ENCODE results near the gene FHOD1.

Gene FHOD1

DNA sequence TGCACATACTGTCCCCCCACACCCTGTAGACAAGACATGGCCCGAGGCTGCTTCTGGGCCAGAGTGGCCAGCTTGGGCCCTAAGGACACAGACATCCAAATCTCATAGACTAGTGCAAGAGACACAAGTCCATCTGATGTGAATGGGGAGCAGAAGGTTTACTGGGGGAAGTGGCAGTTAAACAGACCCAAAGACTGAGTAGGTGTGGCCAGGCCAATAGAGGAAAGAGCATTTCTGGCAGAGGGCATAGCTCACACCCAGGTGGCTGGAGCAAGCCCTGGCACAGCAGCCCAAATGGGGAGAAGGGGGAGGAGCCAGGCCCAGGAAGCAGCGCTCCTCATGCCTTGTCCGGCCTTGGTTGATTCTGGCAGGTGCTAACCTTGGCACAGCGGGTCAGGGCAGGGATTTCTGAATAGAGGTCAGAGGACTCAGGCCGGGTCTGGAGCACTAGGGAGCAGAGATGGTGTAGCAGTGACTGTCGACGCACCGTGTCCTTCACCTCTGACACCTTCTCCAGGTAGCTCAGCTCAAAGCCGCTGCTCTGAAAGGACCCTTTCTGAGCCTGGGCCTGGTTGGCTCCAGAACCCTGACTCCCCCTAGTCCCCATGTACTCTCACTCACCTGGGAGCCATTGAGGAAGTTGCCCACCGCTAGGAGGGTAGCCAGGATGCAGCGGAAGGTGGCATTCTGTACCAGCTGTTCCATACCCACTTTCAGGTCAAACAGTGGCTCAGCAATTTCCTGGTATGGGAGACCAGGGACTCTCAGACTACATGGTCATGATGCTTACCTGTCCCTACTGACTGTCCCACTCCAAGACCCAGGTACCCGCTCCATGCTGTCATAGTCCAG is 16.2 kb downstream of the FHOD1 start:
- DNase-seq: no peak

DNA sequence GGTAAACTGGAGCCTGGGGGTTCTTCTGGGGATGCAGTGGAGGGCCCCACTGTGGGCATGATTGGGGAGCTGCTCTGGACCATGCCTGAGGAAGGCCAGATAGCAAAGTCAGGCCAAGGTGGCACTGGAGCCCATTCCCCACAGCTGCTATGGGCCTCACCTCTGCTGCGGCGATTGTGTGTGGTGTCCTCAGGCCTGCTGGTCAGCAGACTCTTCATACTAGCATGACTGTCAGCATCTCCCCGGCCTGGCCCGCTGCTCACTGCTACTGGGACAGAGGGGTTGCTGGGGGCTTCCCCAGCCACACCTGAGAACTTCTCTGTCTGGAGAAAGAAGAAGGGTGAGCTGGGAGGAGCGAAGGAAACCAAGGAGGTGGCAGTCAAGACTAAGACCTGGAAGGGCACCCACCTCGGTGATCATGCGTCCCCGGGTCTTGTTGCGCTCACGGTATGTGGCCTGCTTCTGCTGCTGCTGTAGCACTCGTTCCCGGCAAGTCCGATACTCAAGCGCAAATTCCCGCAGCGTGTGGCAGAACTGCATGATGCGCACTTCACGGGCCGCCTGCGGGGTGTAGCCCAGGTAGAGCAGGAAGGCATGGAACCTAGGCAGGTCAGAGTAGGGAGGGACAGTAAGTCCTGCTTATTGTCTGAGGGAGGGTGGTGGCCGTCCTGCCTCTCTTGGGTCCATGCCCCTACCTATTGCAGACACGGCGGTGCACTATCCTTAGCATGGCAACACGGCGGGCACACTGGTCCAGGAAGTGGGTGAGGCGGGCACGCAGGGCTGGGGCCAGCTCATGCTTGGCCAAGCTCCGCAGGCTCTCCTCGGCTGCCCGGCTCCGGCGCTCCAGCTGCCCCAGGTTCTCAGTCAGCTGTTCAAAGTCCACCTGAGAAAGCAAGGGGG is 17.1 kb downstream of the FHOD1 start:
- no peak for DNase-seq

DNA sequence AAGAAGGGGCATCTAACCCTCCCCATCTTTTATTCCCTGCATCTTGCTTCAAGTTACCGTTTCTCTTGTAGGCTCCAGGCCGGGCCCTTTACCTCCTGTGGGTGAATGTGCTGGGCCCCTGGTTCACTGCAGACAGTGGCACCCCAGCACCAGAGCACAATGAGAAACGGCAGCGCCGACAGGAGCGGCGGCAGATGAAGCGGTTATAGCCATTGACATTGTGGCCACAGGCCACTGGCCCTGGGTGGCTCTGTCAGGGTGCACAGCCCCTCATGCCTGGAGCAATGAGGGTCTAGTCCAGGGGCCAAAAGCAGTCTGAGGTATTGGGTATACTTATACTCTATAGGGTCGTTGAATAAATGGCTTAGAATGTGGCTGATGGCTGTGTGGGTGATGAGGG is 18.4 kb downstream of the FHOD1 start:
- no peak for DNase-seq

DNA sequence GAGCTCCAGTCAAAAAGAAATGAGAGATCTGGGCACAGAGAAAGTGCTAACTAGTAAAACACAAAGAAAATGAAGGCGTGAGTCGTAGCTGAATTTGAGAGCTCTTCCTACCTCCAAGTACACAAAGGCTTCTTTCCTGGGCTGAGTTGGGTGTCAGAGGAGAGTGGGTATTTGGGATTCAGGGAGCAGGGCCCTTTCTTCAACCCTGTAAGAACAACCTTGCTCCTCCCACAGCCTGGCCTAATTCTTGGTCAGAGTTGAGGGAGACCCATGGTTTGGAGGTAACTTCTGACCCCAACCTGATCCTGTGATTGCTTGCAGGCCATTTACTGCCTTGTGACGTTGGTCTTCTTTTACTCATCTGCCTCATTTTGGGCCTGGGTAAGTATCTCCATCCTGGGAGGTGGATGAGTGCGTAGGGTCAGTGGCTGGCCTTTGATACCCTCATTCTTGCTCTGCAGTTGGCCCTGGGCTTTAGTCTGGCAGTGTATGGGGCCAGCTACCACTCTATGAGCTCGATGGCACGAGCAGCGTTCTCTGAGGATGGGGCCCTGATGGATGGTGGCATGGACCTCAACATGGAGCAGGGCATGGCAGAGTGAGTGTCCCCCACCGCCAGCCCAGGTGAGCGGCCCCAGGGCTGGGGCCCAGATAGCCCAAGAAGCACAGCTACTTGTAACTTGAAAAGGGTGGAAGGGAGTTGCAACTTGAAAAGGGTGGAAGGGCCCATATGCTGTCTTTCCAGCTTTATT is 19.1 kb downstream of the FHOD1 start:
- no peak for DNase-seq

DNA sequence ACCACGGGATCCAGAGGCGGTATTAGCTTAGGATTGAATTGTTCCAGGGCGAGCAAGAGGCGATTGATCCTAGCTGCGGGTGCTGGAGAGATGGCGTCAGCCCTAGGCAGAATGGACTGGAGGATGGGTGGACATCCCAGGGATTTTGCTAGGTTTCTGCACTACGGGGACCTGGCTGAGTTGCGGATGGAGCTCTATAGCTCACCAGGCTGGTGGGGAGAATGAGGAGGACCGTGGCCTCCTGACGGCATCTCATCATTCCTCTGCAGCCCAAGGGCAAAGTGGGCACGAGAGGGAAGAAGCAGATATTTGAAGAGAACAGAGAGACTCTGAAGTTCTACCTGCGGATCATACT is 19.7 kb downstream of the FHOD1 start:
- DNase-seq: no peak

DNA sequence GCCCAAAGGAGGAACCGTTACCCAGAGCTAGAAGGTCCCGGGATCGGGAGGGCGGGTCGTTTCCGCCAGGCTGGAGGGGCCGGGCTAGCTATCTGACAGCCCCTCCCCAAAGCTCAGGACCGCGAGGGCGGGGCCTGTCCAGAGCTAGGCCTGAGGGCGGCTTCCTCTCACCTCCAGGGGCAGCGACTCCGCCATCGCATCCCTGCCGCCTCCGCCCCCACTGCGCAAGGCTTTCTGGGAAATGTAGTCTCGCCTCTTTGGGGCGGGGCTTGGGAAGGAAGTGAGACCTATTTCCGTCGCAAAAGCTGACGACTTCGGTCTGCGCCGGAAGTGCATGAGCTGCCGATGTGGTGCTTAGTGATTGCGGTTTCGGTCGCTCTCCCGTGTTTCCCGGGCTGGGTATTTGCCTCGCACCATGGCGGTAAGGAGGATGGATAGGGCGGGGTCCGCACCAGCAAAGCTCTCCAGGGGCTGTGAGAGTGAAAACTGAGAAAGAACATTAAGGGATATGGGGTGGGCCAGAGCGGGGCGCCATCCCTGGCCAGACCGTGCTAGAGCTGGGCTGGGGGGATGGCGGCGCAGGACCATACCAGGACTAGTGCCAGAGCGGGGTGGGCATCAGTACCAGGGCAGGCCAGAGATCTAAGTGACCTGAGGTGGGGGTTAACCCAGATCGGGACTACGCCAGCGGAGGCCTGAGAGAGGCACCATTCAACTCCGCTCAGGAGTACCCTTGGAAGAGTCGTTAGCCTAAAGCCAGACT is 20.3 kb downstream of the FHOD1 start, which contains the start of gene TMEM208:
Gene TMEM208 (plus strand): TSS at position 327 of the 763 bp plus-strand sequence. CDS start 89 bp downstream, at position 416.
- peak; percentile 100 for DNase-seq

DNA sequence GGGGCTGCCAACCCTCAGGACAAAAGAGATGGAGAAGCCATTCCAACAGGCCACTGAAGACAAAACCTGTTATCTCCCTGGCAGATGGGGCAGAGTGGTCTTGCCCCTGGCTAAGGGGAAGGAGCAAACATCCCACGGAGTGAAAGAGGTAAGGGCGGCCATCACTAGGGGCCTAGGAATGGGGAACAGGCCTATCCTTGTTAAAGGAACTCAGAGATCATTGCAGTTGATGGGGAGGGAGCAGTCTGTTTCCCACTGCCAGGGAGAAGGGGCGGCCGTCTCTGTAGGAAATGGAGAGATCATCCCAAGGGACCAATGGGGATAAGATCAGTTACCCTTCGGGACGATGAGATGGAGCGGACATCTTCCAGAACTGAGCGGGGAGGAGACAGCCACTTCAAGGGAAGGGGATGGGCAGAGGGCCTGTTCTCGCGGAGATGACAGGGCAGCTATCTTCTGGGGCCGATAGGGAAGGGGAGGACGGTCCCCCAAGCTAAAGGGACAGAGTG is 20.9 kb downstream of the FHOD1 start:
- DNase-seq: no peak

DNA sequence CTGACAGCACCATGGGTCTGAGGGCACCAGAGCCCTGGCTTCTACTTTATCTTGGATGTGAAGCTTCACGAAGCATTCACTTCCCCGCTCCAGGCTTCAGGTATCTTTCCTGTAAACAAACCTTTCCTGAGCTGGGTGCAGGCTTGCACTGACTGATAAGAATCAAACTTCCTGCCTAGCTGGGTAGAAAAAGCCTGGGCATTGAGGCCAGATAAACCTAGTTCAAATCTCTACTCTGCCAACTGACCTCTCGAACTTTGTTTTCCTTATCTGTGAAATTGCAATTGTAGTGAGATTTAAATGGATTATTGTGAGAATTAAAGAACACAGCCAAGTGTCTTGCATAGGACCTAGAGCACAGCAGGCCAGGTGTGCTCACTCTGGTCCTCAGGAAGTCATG is 23.3 kb downstream of the FHOD1 start:
- DNase-seq: no peak

DNA sequence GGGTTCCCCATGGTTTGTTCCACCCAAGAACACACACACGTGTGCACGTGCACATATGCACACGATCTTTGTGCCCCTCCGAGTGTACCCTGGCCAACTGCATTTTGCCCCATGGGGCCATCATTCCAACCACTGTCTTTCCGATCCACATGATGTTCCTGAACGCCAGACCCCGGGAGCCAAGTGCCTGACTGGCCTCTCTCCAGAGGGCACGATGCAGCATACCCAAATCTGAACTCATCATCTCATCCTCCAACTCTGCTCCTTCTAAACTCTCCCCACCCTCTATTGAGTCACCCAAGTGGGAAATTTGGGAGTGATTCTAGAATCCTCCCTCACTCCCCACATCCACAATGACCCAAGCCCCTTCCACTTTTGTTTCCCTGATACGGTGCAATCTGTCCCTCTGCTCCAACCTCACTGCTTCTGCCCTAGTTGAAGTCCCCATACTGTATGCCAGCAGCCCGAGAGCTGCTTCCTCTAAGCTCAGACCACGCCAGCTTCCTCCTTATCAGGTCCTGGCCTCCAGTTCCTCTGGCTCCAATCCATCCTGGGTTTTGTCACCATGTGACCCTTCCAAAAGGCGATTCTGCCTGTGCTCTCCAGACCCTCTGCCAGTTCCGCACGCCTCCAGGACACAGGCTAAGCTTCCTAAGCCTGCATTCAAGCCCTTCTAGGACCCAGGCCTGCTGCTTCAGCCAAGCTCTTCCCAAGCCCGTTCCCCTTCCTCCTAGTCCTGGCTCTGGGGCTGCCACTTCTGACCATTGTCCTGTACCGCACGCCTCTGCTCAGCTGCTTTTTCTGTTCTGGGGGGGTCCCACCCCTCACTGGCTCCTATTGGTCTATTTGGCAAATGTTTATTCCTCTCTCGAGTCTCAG is 30.4 kb downstream of the FHOD1 start:
- DNase-seq: no peak

DNA sequence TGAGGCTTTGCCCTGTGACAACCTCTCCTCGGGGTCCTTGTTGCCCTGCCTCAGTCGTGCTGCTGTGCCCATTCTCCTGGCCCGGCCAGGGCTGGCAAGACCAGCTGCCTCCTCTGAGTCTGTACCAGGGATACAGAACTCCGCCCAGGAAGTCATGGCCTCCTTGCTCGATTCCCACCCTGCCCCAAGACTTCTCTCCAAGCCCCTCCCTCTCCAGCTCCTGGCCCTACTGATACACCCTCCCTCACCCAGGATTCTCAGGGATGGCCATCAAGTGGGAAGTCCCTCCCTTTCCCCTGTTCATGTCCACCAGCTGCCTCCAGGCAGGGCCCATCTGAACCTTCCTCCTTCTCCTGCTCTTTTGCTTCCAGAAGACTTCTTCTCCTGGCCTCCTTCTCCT is 31.6 kb downstream of the FHOD1 start:
- DNase-seq: no peak

DNA sequence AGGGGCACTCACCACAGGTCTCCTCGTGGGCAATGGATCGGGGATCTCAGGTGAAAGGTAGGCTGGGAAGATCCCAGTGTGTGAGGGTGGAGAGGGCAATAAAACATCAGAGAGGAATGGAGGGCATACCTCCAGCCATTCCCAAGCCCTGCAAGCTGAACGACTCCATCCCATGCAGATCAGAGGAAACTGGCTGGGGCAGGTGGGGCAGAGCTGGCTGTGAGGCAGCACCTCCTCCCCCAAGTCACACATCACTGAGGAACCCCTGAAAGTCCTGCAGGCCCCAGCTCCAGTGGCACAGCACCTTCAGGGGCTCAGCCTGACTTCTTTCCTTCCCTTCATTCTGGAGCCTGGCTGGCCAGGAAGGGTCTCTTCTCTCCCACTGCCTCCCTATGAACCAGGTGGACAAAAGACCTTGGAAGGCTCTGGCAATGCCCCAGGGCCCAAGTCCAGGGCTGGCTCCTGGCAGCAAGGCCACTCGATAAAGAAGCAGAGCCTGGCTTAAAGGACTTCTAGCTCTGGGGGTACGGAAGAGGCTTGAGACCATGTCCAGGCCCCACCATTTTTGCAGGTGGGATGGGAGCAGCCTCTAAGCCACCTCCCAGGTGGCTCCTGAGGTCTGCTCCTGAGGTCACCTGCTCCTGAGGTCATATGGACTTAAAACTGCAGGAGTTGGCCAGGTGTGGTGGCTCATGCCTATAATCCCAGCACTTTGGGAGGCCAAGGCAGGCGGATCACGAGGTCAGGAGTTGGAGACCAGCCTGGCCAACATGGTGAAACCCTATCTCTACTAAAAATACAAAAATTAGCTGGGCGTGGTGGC is 33.9 kb downstream of the FHOD1 start:
- no peak for DNase-seq

DNA sequence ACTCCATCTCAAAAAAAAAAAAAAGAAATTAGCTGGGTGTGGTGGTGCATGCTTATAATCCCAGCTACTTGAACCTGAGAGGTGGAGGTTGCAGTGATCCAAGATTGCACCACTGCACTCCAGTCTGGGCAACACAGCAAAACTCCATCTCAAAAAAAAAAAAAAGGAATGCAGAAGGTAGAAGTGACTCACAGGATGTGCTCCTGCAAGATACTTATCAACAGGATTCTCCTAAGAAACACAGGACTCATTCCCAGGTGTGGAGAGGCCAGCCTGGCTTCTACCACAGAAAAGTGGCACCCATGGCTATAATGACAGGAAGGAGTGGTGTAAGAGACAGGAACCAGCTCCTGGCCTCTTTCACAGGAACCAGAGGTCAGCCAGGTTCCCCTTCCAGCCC is 34.5 kb downstream of the FHOD1 start:
- no peak for DNase-seq

DNA sequence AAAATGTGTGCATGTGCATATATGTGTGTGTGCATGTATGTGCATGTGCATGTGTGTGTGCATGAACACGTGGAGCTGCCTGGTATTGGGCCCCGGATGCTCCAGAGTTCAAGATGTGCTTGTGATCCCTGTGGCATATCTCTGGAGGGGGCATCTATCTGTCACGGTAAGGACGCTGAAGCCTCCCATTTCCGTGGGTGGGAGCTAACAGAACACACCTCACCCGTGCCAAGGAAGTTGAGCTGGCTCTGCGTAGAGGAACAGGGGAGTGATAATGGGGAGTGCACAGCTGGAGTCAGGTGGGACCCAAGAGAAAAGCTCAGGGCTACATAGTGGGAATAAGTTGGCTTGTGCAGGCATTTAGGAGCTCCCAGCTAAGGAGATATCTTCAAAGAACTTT is 35.6 kb downstream of the FHOD1 start:
- DNase-seq: no peak

DNA sequence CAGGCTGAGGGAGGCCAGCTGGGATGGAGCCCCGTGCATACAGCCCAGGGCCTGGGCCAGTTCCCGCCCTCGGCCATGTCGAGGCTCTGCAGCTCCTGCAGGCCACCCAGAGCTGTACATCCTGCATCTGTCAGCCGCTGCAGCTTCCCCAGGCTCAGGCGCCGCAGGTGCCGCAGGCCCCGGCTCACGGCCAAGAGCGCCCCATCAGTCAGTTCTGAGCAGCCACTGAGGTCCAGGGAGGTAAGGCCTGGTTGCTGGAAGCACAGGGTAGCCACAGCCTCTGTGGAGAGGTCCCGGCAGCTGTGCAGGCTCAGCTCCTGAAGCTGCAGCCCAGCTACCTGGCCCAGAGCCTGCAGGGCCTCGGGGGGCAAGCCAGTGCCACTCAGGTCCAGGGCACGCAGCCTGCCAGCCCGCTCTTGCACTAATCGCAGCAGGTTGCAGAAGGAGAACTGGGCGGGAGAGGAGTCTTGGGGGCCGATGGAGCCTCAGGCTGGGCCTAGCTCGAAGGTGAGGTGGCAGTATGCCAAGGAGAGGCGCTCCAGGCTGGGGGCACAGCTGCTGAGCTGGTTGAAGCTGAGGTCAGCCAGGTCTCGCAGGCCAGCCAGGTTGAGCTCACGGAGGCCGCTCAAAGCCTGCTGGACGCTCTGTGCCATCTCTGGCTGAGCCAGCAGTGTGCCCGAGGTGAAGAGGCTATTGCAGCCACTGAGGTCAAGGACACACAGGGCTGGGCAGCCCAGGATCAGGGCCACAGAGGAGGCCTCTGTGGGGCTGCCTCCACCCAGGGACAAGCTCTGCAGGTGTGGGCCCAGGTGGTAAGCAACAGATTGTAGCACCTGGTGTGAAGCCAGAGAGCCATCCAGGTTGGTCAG is 37.0 kb downstream of the FHOD1 start:
- DNase-seq: peak; percentile 72

DNA sequence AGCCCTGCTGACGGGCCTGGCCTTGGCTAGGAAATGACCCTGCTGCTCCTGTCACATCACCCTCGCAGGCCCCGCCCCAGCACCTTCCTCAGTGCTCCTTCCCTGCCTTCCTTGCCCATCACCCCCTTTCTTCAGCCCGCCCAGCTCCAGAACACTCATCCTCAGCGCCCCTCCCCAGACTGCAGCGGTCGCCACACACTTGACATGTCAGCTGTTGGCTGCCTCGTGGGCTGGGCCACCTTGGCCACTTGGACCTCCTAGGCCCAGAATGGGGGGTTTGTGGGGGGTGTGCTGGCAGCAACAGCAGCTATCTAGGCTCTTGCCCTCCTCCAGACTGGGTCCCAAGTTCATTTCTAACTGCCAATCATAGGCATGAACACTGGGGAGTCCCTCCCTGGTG is 37.7 kb downstream of the FHOD1 start:
- no peak for DNase-seq

DNA sequence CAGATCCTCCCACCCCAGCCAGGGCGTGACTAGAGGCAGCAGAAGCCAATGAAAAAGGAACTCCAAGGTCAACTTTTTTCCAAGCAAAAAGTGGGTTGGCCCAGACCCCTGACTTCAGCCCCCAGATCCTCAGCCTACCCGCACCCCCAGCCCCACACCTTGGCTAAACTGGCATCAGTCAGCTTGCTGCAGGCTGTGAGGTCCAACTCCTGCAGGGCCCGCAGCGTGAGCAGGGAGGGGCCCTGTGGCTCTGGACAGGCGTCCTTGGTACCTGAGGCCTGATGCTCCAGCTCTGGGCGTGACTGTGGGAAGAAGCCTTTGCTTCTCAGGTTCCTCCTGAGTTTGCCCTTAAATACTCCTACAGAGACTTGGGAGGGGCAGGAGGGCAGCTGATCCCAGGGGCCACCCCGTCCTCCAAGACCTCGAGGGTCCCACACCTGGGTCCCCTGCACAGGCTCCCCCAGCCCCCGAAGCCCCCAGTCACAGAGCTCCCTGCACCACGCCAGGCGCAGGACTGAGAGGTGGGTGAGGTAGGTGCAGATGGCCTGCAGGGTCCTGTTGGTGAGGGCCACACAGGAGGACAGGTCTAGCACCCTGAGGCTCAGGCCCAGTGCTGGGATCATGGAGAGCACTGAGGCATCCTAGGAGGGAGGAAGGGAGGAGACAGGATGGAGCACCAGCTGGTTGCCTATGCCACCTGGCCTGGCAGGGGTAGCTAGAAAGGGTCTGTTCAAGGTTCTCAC is 39.0 kb downstream of the FHOD1 start:
- DNase-seq: no peak

DNA sequence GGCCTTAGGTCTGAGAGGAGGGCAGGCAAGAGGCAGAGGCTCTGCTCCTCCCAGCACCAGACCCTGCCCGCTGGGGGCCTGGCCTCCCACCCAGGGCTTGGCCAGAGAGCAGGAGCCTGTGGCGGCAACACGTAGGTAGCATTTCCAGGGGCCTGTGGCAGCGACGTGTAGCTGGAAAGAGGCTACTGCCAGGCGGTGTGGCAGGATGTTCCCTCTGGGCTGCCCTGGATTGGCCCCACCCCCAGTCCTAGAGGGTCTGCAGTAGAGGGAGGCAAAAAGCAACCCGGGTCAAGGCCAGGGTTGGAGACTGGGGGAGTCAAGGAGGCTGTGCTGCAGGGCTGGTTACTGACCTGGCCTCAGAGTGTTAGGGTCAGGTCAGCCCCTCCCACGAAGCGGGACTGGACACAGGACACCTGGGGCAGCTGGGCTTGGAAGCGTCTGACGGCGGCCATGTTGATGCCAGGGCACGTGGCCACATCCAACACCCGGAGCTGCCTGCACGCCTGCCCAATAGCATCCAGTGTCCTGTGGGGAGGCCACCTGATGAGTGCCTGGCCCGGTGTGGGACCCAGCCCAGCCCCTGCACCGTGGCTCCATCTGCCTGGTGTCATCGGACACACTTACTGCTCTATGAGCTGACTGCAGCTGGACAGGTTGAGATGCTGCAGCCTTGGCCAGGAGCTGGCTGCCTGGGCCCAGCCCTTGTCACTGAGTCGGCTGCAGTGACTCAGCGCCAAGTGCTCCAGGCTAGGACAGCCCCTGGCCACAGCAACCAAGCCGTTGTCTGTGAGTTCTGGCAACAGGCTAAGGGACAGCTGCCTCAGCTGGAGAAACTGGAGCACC is 39.8 kb downstream of the FHOD1 start:
- DNase-seq: no peak

DNA sequence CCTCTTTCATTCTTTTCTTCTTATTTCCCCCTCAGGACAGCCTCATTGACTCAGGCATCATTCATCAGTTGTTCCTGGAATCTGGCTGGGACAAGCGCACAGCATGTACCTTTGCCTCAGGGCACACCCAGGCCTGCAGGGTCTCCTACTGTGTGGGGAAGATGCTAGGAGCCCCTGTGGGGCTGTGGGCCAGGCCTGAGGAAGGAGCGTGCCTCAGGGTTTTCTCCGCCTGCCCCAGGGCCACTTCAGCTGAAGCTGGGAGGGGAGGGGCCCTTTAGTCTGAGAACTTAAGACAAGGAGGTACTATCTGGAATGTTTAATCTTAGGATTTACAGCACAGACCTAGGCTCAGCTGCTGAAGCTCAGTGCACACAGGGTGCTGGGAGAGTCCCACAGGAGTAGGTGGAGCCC is 40.4 kb downstream of the FHOD1 start:
- no peak for DNase-seq

All from RPMI8226 (cell line).